ENCODE results near the gene CLDN18.

Gene CLDN18

DNA sequence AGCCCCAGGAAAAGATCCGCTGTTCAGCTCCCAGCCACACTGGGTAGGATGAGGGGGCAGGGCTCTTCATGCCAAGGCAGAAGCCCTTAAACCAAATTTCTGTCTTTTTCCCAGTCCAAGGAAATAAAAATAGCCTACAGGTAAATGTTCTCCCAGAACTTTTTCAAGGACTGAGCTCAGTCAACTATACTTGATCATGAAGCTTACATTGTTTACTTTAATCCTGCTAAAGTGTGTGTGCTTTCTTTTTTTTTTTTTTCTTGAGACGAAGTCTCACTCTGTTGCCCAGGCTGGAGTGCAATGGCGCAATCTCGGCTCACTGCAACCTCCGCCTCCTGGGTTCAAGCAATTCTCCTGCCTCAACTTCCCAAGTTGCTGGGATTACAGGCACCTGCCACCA is 17.9 kb downstream of the CLDN18 start:
- DNase-seq, result no peak

DNA sequence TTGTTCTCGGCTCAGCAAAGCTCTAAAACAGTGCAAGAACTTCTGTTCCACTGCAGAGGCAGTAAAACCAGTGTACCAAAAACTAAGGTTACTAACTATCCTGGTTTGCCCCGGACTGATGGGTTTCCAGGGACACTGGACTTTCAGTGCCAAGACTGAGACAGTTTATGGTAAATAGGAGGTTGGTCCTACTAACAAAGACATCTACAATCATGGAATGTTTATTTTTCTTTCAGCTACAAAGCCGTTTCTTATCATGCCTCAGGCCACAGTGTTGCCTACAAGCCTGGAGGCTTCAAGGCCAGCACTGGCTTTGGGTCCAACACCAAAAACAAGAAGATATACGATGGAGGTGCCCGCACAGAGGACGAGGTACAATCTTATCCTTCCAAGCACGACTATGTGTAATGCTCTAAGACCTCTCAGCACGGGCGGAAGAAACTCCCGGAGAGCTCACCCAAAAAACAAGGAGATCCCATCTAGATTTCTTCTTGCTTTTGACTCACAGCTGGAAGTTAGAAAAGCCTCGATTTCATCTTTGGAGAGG is 20.8 kb downstream of the CLDN18 start:
- no peak for DNase-seq

DNA sequence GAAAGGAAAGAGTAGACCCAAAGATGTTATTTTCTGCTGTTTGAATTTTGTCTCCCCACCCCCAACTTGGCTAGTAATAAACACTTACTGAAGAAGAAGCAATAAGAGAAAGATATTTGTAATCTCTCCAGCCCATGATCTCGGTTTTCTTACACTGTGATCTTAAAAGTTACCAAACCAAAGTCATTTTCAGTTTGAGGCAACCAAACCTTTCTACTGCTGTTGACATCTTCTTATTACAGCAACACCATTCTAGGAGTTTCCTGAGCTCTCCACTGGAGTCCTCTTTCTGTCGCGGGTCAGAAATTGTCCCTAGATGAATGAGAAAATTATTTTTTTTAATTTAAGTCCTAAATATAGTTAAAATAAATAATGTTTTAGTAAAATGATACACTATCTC is 21.6 kb downstream of the CLDN18 start:
- no peak for DNase-seq

DNA sequence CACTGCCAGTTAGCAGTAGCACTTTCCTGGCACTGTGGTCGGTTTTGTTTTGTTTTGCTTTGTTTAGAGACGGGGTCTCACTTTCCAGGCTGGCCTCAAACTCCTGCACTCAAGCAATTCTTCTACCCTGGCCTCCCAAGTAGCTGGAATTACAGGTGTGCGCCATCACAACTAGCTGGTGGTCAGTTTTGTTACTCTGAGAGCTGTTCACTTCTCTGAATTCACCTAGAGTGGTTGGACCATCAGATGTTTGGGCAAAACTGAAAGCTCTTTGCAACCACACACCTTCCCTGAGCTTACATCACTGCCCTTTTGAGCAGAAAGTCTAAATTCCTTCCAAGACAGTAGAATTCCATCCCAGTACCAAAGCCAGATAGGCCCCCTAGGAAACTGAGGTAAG is 22.6 kb downstream of the CLDN18 start:
- DNase-seq, result no peak

DNA sequence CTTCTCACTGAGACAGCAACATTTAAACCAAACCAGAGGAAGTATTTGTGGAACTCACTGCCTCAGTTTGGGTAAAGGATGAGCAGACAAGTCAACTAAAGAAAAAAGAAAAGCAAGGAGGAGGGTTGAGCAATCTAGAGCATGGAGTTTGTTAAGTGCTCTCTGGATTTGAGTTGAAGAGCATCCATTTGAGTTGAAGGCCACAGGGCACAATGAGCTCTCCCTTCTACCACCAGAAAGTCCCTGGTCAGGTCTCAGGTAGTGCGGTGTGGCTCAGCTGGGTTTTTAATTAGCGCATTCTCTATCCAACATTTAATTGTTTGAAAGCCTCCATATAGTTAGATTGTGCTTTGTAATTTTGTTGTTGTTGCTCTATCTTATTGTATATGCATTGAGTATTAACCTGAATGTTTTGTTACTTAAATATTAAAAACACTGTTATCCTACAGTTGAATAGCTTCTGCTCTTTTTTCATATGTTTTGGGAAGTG is 23.3 kb downstream of the CLDN18 start:
- DNase-seq, result no peak

- DNase-seq, result no peak
Observed at GRCh38 chr3:138034918-138035317, 25.0 kb downstream of the CLDN18 start.

GRCh38 chr3:138036572-138036971 is 26.6 kb downstream of the CLDN18 start:
- no peak for DNase-seq

DNA sequence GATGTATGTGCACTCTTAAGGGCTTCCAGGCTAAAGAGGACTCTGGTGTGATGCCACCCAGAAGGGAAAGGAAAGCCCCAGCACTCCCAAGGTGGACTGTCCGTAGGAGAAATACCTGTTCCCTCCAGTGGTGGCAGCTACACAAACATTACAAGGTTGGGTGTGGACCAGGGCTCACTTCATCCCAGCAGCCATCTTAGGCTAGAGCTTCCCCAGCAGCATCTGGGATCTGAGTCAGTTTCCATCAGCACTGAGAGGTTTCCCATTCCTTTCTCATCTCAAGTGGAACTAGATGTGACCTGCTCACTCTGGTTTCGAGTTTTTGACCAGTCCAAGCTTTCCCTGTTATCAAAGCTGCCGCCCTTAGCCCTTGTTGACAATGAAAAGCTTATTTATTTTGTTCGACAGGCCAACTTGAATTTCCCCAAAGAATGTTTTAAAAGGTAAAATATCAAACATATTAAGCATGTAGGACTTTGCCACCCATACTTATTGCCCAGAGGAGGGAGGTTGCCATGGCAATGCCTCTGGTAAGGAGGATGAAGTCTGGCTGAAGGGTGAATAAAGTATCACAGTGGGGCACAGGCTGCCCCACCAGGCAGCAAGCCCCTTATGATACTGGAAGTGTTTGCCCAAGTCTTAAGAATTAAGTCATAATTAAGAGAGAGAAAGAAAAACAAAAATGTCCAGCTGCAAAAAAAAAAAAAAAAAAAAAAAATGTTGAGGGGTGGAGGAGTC is 28.9 kb downstream of the CLDN18 start:
- DNase-seq, result no peak

DNA sequence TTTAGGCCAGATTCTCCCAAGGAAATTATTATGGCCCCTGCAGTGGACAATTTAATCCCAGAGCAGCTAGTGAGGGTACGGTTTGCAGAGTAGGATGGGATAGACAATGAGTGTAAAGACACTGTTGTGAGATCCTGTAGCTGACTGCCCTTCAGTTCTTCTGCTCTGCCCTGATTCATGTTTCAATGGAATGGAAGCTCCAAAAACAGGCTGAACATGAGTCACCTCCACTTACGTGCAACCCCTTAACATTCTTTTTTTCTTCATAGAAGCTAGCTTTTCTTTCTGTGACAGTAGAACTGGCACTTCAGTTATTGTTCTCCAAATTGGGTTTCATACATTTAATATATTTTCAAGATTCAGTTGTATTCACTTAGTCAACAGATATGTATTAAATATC is 32.1 kb downstream of the CLDN18 start:
- DNase-seq, result peak; percentile 65

GRCh38 chr3:138043266-138044029 is 33.5 kb downstream of the CLDN18 start:
- peak; percentile 89 for DNase-seq

DNA sequence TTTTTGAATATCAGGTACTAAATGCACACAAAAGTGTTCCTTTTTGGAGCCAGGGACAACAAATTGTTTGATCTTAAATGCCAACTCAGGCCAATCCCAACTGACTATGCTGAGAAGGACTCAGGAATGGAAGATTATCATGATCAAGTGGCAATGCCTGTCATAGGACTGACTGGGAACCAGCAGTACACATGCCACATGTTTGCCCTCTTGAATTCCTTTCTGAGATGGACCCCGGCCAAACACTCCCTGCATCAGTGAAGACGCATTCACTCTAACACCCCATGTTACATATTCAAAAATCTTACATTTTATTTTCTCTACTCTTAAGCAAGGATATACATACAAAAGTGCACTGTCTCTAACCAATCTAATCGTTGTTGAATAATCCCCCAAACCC is 36.1 kb downstream of the CLDN18 start:
- no peak for DNase-seq

DNA sequence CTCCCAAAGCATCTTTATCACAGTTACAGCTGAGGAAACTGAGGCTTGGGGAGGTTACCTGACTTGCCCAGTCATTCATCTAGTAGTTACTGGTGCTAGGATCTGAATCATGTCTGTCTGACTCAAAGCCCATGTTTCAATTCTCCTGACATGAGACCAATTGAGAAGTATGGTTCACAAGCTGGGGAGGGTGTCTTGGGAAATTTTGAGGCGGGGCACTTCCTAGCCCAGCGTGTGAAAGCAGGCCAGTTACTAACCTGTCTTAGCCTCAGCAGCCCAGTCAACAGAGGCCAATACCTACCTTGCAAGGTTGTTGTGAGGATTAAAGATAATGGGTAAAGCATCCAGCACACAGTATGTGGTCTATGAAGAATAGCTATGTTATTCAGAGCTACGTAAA is 37.0 kb downstream of the CLDN18 start:
- DNase-seq, result peak; percentile 57

DNA sequence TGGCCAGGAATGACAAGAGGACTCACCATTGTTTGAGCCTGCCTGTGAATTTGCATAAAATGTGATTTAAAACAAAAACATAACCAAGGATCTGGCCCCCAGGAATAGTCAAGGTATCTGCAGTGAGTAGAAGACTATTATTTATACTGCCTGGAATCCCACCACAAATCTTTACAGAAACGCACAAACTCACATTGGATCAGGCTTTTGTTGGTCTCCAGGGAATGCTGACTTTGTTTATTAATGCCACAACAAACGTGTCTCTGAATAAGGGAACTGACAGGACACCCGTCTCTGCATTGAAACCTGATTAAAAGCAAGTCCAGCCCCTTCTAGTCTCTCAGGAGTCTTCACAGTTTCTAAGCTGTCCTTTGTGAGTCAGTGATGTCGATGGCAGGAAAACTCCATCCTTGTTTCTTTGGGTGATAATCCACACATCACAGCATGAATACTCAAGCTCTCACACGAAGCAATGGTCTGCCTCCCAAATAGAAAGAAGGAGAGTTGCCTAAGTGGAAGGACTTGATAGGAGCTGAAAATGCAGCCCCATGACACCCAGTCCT is 37.7 kb downstream of the CLDN18 start:
- no peak for DNase-seq

- DNase-seq, result peak; percentile 86
Observed at GRCh38 chr3:138049157-138049919, 39.4 kb downstream of the CLDN18 start.

GRCh38 chr3:138051947-138052802 is 42.2 kb downstream of the CLDN18 start:
- peak; percentile 45 for DNase-seq

DNA sequence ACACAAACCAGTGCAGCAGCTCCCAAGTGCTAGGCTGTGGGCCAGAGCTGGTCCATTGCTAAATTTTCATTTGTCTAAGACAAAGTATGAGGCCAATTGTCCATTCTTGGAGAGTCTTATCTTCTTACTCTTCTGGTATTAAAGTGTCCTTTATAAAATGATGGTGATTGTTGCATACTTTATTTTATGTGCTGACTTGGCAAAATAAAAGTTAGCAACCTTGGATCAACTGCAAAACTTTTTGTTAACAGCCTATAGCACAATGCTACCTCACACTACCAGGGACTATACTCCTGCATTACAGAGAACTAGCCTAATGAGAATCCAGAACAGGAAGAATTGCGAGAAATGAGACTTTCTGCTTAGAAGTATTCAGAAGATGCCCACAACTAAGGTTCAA is 44.1 kb downstream of the CLDN18 start:
- no peak for DNase-seq

DNA sequence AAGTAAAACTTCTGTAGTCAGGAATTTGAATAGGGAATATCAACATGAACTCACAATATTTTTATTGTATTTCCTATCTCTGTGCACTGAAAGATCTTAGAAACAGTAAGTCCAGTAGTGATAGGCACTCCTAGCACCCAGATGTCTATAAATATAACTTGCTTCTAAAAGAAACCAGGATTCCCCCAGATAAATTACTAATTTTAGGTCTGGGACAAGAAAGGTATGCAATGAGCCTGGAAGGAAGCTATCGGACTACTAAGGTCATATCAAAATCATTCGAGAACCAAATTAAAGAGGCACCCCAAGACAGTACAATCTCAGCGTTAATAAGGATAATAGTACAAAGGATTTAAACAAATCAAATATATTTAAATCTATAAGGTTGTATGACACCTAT is 47.4 kb downstream of the CLDN18 start:
- DNase-seq, result no peak

GRCh38 chr3:138059261-138059660 is 49.3 kb downstream of the CLDN18 start:
- no peak for DNase-seq

DNA sequence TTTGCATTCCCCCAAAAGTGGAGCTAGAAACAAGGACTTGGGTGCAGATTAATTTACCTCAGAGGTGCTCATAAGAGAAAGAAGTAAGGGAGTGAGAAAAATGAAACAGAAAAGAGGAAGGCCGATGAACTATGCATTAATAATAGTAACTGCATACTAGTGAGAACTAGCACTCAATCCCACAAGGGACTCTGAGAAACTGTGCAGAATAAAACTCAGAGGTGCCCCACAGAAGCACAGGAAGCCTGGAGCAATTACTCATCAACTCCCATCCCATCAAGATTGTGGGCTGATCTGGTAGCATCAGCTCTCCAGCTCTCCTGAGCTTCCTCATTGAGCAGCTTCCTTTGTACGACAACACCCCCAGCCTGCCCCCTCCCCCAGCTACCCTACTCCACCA is 50.8 kb downstream of the CLDN18 start:
- DNase-seq, result no peak

- DNase-seq, result no peak
Observed at GRCh38 chr3:138062037-138062436, 52.1 kb downstream of the CLDN18 start.

DNA sequence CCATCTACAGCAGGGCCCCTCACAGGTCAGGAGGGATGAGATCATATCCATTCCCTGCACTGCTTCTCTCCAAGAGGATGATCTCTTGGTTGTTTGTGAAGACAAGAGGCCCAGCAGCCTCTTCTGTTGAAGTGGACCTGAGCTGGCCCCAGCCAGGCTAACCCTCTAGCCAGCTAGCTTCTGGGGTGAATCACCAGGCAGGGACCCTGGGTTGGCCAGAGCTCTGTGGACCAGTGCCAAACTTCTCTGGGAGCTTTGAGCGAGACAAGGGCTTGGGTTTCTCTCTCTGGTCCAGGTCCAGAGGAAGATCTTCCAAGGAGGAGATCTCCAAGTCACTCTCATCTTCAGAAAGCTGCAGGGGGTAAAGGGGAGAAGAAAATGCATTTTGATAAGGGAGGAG is 52.7 kb downstream of the CLDN18 start:
- DNase-seq, result no peak

DNA sequence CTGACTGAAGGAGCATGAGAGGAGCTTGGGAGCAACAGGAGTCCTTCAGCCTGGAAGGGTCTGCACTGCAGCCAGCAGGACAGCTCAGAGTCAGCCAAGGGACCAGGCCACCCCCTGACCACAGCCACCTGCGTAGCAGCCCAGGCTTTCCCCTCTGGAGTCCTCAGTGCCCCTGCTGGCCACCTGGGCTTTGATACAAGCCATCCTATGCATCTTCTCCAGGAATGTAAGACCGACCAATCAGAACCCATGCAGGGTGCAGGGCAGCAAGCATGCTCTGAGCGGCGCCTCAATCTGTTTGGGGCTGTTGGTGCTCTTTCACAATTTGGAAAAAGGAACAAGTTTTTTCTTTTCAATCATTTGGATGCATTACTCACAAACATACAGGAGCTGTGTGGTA is 53.5 kb downstream of the CLDN18 start:
- no peak for DNase-seq

Measured in NCI-H226 (cell line).